Vagina (tissue), 2 donors: ENCODE data around the gene GID4.

Experiments
- CTCF ChIP-seq, 3 experiments: fragments of 450-650 bp in 2 of 3; fragments of 200-600 bp in 1 of 3; sonication (generic) in 1 of 3; IDR thresholded peaks; one replicate each; pipeline ENCODE4 v1.5.1; 2017 to 2019; ENCODE audit warnings: antibody characterized with exemption in 3 of 3, mild to moderate bottlenecking in 2 of 3, moderate library complexity in 2 of 3
- POLR2A ChIP-seq, 2 donors: fragments of 450-650 bp; IDR thresholded peaks; one replicate each; pipeline ENCODE4 v1.6.1; 2017; ENCODE audit warnings: antibody characterized with exemption in 2 of 2, mild to moderate bottlenecking in 2 of 2, moderate library complexity in 2 of 2
- POLR2AphosphoS5 ChIP-seq, 2 donors: sonication (generic); formaldehyde crosslinking; IDR thresholded peaks; one replicate each; pipeline ENCODE4 v1.9.0; 2017; ENCODE audit warnings: antibody characterized with exemption in 2 of 2, mild to moderate bottlenecking in 2 of 2, low read depth in 1 of 2; ENCODE audit not compliant: insufficient read depth in 1 of 2

- TF ChIP-seq CTCF (IDR thresholded peaks at IDR 0.05) (no peak), POLR2A (IDR thresholded peaks at IDR 0.05) (no peak), POLR2AphosphoS5 (IDR thresholded peaks at IDR 0.05; ENCODE audit: insufficient read depth in 1 of 2, low read depth in 1 of 2) (no peak)
These were observed 10.9 kb upstream of the GID4 start for GRCh38 chr17:18028114-18028951.
